ENCODE data around the gene HEATR5B.
"Not testable (repeated sequence)": the region's sequence is repeated elsewhere in the genome, so short reads cannot be mapped to it uniquely, and the experiment has no call there.

HEATR5B gene

GRCh38 chr2:37061776-37062175 is 22.4 kb downstream of the HEATR5B start:
- DNase-seq (ENCODE audit: low spot score), result no peak

GRCh38 chr2:37061013-37061711 is 23.0 kb downstream of the HEATR5B start:
- no peak for DNase-seq (ENCODE audit: low spot score)

GRCh38 chr2:37060446-37060845 is 23.7 kb downstream of the HEATR5B start:
- DNase-seq (ENCODE audit: low spot score), result no peak

GRCh38 chr2:37059841-37060240 is 24.3 kb downstream of the HEATR5B start:
- no peak for DNase-seq (ENCODE audit: low spot score)

GRCh38 chr2:37052600-37053332 is 31.4 kb downstream of the HEATR5B start:
- DNase-seq (ENCODE audit: low spot score), result no peak

GRCh38 chr2:37039580-37039979 is 44.6 kb downstream of the HEATR5B start:
- no peak for DNase-seq (ENCODE audit: low spot score)

GRCh38 chr2:37037771-37038170 is 46.4 kb downstream of the HEATR5B start:
- no peak for DNase-seq (ENCODE audit: low spot score)

GRCh38 chr2:37029758-37030157 is 54.4 kb downstream of the HEATR5B start:
- no peak for DNase-seq (ENCODE audit: low spot score)

- DNase-seq (ENCODE audit: low spot score), result no peak
These were observed 58.1 kb downstream of the HEATR5B start for GRCh38 chr2:37026050-37026449.

- DNase-seq (ENCODE audit: low spot score), result no peak
These were observed 63.0 kb downstream of the HEATR5B start for GRCh38 chr2:37020887-37021796.

- peak; percentile 84 for DNase-seq (ENCODE audit: low spot score)
These were observed 63.8 kb downstream of the HEATR5B start for GRCh38 chr2:37020212-37020886.

GRCh38 chr2:37013315-37013641 is 70.9 kb downstream of the HEATR5B start:
- DNase-seq (ENCODE audit: low spot score), result no peak

GRCh38 chr2:37011130-37011529 is 73.0 kb downstream of the HEATR5B start:
- no peak for DNase-seq (ENCODE audit: low spot score)

GRCh38 chr2:37005118-37005868 is 78.9 kb downstream of the HEATR5B start:
- no peak for DNase-seq (ENCODE audit: low spot score)

- DNase-seq (ENCODE audit: low spot score), result no peak
These were observed 83.1 kb downstream of the HEATR5B start for GRCh38 chr2:37000988-37001556.

- DNase-seq (ENCODE audit: low spot score), result no peak
These were observed 83.9 kb downstream of the HEATR5B start for GRCh38 chr2:37000318-37000717.

GRCh38 chr2:36999416-36999815 is 84.8 kb downstream of the HEATR5B start:
- DNase-seq (ENCODE audit: low spot score), result not testable (repeated sequence)

- DNase-seq (ENCODE audit: low spot score), result no peak
These were observed 90.1 kb downstream of the HEATR5B start for GRCh38 chr2:36993841-36994620.

GRCh38 chr2:36988008-36988407 is 96.2 kb downstream of the HEATR5B start:
- DNase-seq (ENCODE audit: low spot score), result no peak

GRCh38 chr2:36982467-36982866 is 101.7 kb downstream of the HEATR5B start:
- no peak for DNase-seq (ENCODE audit: low spot score)
